ENCODE data around the gene AGER.

GRCh38 chr6:32164295-32164694, 19.8 kb downstream of the AGER start, which contains the start of gene EGFL8:
- TF ChIP-seq CTCF (IDR thresholded peaks at IDR 0.05), result no peak
- no peak for TF ChIP-seq TEAD4 (IDR thresholded peaks at IDR 0.05; ENCODE audit: borderline replicate concordance, insufficient read depth)
